Vagina (tissue), 2 donors: ENCODE measurements around the gene NR3C2. TPM values are rescaled to one million over a fixed set of nuclear protein-coding genes. Genes with fewer than 3 reads are reported as not detected.

Experiments used
- DNase-seq, 2 donors: peaks; one replicate each; pipeline ENCODE4 v3.0.0-alpha.2; 2017; ENCODE audit errors: extremely low spot score in 2 of 2
- H3K27ac ChIP-seq: fragments of 200-600 bp; sonication (generic); one replicate; pipeline ENCODE4 v1.5.1; 2019
- H3K27me3 ChIP-seq: fragments of 200-600 bp; sonication (generic); one replicate; pipeline ENCODE4 v1.5.1; 2019
- H3K36me3 ChIP-seq, 2 donors: fragments of 200-600 bp; sonication (generic); one replicate each; pipeline ENCODE4 v1.5.1; 2017 to 2019
- H3K4me1 ChIP-seq: fragments of 200-600 bp; sonication (generic); one replicate; pipeline ENCODE4 v1.5.1; 2019
- H3K4me3 ChIP-seq, 2 donors: fragments of 200-600 bp; sonication (generic); 1 replicate in 1 of 2; 2 replicates in 1 of 2; pipeline ENCODE4 v1.5.1; 2016 to 2019
- H3K9me3 ChIP-seq: fragments of 200-600 bp; sonication (generic); one replicate; pipeline ENCODE4 v1.5.1; 2019
- CTCF ChIP-seq, 3 experiments: fragments of 450-650 bp in 2 of 3; fragments of 200-600 bp in 1 of 3; sonication (generic) in 1 of 3; IDR thresholded peaks; one replicate each; pipeline ENCODE4 v1.5.1; 2017 to 2019; ENCODE audit warnings: antibody characterized with exemption in 3 of 3, mild to moderate bottlenecking in 2 of 3, moderate library complexity in 2 of 3
- POLR2A ChIP-seq, 2 donors: fragments of 450-650 bp; IDR thresholded peaks; one replicate each; pipeline ENCODE4 v1.6.1; 2017; ENCODE audit warnings: antibody characterized with exemption in 2 of 2, mild to moderate bottlenecking in 2 of 2, moderate library complexity in 2 of 2
- POLR2AphosphoS5 ChIP-seq, 2 donors: sonication (generic); formaldehyde crosslinking; IDR thresholded peaks; one replicate each; pipeline ENCODE4 v1.9.0; 2017; ENCODE audit warnings: antibody characterized with exemption in 2 of 2, mild to moderate bottlenecking in 2 of 2, low read depth in 1 of 2; ENCODE audit not compliant: insufficient read depth in 1 of 2
- intact Hi-C: fragments of 100-400 bp; cut with DNase I; formaldehyde crosslinking; loops from one replicate; pipeline ENCODE4 v1.15.1; 2023
- total RNA-seq: library from RNA; depleted of rRNA; stranded (reverse); fragments of >200 nt; gene quantifications from one replicate; pipeline ENCODE4 v1.2.3, GENCODE V29; 2016

The NR3C2 gene
- total RNA-seq, 1 donor from 2014 or later, result 9.6 TPM

DNA sequence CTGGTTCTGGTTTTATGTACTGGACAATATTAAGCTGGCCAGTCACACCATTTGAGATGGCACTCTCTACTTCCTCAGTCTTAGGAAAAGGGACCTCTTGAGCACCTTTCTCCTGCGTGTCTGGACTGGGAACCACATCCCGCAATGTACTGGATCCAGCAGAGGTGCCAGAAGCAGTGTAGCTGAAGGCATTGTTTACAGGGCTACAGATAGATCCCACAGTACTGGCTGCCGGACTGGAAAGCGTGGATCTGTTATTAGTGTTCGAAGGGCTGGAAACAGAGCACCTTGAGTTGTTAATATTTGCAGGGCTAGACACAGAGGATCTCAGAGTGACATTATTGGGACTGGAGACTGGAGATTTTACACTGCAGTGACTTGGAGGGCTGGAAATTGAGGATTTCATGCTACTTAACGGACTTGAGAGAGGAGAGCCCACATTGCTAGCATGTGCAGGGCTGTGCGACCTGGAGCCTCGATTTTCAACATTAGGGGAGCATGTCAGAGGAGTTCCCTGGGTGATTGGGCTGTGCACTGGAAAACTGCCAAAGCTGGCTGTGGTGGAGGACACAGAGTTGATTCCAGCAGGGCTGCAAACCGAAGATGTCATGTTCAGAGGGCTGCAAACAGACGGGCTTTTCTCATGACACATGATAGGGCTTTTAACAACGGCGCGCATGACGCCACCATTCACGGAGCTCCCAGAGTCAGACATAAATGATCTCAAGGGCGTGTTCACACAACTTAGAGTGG is 6.4 kb downstream of the NR3C2 start:
- TF ChIP-seq POLR2AphosphoS5 (IDR thresholded peaks at IDR 0.05; ENCODE audit: insufficient read depth in 1 of 2, low read depth in 1 of 2) (no peak), POLR2A (IDR thresholded peaks at IDR 0.05) (no peak), CTCF (IDR thresholded peaks at IDR 0.05) (no peak)
- intact Hi-C loops, result no loop called here
- Histone ChIP-seq H3K4me1 (peaks cover 38% of the 10 kb centered on the region), H3K27me3 (no peaks in the 10 kb centered on the region), H3K27ac (no peak overlapping the region), H3K36me3 (no peaks in the 10 kb centered on the region), H3K4me3 (no peak overlapping the region), H3K9me3 (no peaks in the 10 kb centered on the region)
- DNase-seq, result no peak

DNA sequence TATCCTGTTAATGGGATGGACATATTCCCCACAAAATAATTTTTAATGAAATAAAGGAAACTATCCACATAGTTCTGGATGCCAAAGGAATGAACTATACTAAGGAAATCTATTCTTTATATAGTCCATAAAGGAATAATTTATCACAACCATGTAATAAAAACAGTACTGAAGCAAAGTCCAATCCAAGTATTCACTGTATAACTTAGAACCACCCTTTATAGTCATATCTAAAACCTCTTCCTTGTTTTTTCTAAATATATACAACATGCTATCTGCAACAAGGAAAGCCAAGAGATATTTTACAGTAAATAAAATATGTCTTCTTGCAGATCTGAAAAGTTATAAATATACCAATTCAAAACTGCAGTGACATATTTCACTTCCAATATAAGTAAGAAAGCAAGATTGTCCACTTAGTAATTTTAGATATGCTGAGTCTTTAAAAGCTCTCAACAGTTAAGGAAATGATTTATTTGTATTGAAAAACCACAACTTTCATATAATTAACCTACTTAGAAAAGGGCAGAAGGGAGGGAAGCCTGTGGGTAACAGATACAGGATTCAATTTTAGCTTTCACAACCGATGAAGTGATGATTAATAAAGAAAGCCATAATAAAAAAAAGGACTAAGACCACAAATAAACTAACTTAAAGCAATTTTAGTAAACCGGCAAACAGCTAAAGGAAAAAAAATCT is 8.0 kb downstream of the NR3C2 start:
- Histone ChIP-seq H3K4me3 (no peak overlapping the region), H3K27ac (no peak overlapping the region), H3K9me3 (no peaks in the 10 kb centered on the region), H3K4me1 (peaks cover 24% of the 10 kb centered on the region), H3K36me3 (no peaks in the 10 kb centered on the region), H3K27me3 (no peaks in the 10 kb centered on the region)
- intact Hi-C loops, result no loop called here
- no peak for DNase-seq
- TF ChIP-seq POLR2AphosphoS5 (IDR thresholded peaks at IDR 0.05; ENCODE audit: insufficient read depth in 1 of 2, low read depth in 1 of 2), result no peak

- Histone ChIP-seq H3K4me3 (no peak overlapping the region), H3K9me3 (no peaks in the 10 kb centered on the region), H3K36me3 (no peaks in the 10 kb centered on the region), H3K4me1 (peaks cover 22% of the 10 kb centered on the region), H3K27ac (no peak overlapping the region), H3K27me3 (no peaks in the 10 kb centered on the region)
- TF ChIP-seq CTCF (IDR thresholded peaks at IDR 0.05) (no peak), POLR2AphosphoS5 (IDR thresholded peaks at IDR 0.05; ENCODE audit: insufficient read depth in 1 of 2, low read depth in 1 of 2) (no peak), POLR2A (IDR thresholded peaks at IDR 0.05) (no peak)
- intact Hi-C loops, result no loop called here
- no peak for DNase-seq
Measured at GRCh38 chr4:148431401-148431800, 10.8 kb downstream of the NR3C2 start.

- H3K36me3 ChIP-seq, result no peaks in the 10 kb centered on the region
- no peak overlapping the region for H3K4me3 ChIP-seq
- no peak for DNase-seq
- intact Hi-C loops, result no loop called here
- H3K27me3 ChIP-seq, result no peaks in the 10 kb centered on the region
- no peak for TF ChIP-seq CTCF (IDR thresholded peaks at IDR 0.05)
- no peak for TF ChIP-seq POLR2AphosphoS5 (IDR thresholded peaks at IDR 0.05; ENCODE audit: insufficient read depth in 1 of 2, low read depth in 1 of 2)
- no peak for TF ChIP-seq POLR2A (IDR thresholded peaks at IDR 0.05)
- no peaks in the 10 kb centered on the region for H3K9me3 ChIP-seq
- peaks cover 17% of the 10 kb centered on the region for H3K4me1 ChIP-seq
- H3K27ac ChIP-seq, result no peak overlapping the region
Measured at GRCh38 chr4:148430854-148431253, 11.4 kb downstream of the NR3C2 start.

GRCh38 chr4:148429206-148429605 is 13.0 kb downstream of the NR3C2 start:
- no peaks in the 10 kb centered on the region for H3K36me3 ChIP-seq
- intact Hi-C loops, result no loop called here
- H3K4me3 ChIP-seq, result no peak overlapping the region
- TF ChIP-seq POLR2AphosphoS5 (IDR thresholded peaks at IDR 0.05; ENCODE audit: insufficient read depth in 1 of 2, low read depth in 1 of 2) (no peak), POLR2A (IDR thresholded peaks at IDR 0.05) (no peak), CTCF (IDR thresholded peaks at IDR 0.05) (no peak)
- no peak overlapping the region for H3K27ac ChIP-seq
- DNase-seq, result no peak
- H3K27me3 ChIP-seq, result no peaks in the 10 kb centered on the region
- peaks cover 2% of the 10 kb centered on the region for H3K4me1 ChIP-seq
- no peaks in the 10 kb centered on the region for H3K9me3 ChIP-seq
